Left ventricle myocardium inferior (tissue), 1 donor: ENCODE measurements around the gene CD63. TPM values are rescaled to one million over a fixed set of nuclear protein-coding genes. Genes with fewer than 3 reads are reported as not detected.

Experiments
- DNase-seq: peaks from one replicate; pipeline ENCODE4 v3.0.0-alpha.2; 2020
- H3K27ac ChIP-seq: fragments of 200-600 bp; replicated peaks from 2 replicates; pipeline ENCODE4 v1.8.0; 2021
- H3K27me3 ChIP-seq: fragments of 200-600 bp; 2 replicates; pipeline ENCODE4 v1.8.0; 2021; ENCODE audit warnings: low read depth
- H3K36me3 ChIP-seq: fragments of 200-600 bp; 2 replicates; pipeline ENCODE4 v1.8.0; 2021
- H3K4me1 ChIP-seq: fragments of 200-600 bp; 2 replicates; pipeline ENCODE4 v1.8.0; 2021
- H3K4me3 ChIP-seq: fragments of 200-600 bp; 2 replicates; pipeline ENCODE4 v1.8.0; 2021; ENCODE audit warnings: mild to moderate bottlenecking, moderate library complexity
- H3K9me3 ChIP-seq: fragments of 200-600 bp; replicated peaks from 2 replicates; pipeline ENCODE4 v1.8.0; 2021
- CTCF ChIP-seq: fragments of 200-600 bp; IDR thresholded peaks from 2 replicates; pipeline ENCODE4 v1.8.0; 2021; ENCODE audit warnings: antibody characterized with exemption, mild to moderate bottlenecking, borderline replicate concordance
- intact Hi-C: fragments of 100-400 bp; cut with micrococcal nuclease; formaldehyde crosslinking; loops from one replicate; pipeline ENCODE4 v1.11.0; 2022
- total RNA-seq: library from RNA; stranded (reverse); fragmentation: NEBNext Ultra II Directional; extraction: Animal tissue kit (Norgen Biotek cat#: 25700); gene quantifications from one replicate; pipeline ENCODE4 v1.2.1, GENCODE V29; 2021
- donor health status: DM: no; HTN: yes; CAD: no; lungs with severe emphysema.

Gene CD63
- total RNA-seq, 1 donor from 2014 or later = 705 TPM

- peak overlapping the region; percentile 97 for H3K27ac ChIP-seq
- intact Hi-C loops = no loop called here
- no peak for DNase-seq
- no peak for TF ChIP-seq CTCF
- H3K9me3 ChIP-seq = no peaks in the 10 kb centered on the region
- no peaks in the 10 kb centered on the region for H3K27me3 ChIP-seq
- H3K4me3 ChIP-seq = peak overlapping the region; percentile 0
- H3K36me3 ChIP-seq = peaks cover 14% of the 10 kb centered on the region
- peaks cover 91% of the 10 kb centered on the region for H3K4me1 ChIP-seq
Measured at GRCh38 chr12:55719371-55719770, 9.4 kb downstream of the CD63 start.

- TF ChIP-seq CTCF = no peak
- H3K27me3 ChIP-seq = no peaks in the 10 kb centered on the region
- H3K36me3 ChIP-seq = peaks cover 9% of the 10 kb centered on the region
- peaks cover 87% of the 10 kb centered on the region for H3K4me1 ChIP-seq
- intact Hi-C loops = no loop called here
- no peak for DNase-seq
- peak overlapping the region; percentile 97 for H3K27ac ChIP-seq
- H3K9me3 ChIP-seq = no peaks in the 10 kb centered on the region
- peak overlapping the region; percentile 78 for H3K4me3 ChIP-seq
Measured at GRCh38 chr12:55718624-55719275, 10.1 kb downstream of the CD63 start.

GRCh38 chr12:55718015-55718414 lies 10.8 kb downstream of the CD63 start:
- Histone ChIP-seq H3K27ac (peak overlapping the region; percentile 97), H3K36me3 (peaks cover 8% of the 10 kb centered on the region), H3K9me3 (no peaks in the 10 kb centered on the region), H3K4me1 (peaks cover 87% of the 10 kb centered on the region), H3K4me3 (peak overlapping the region; percentile 78), H3K27me3 (no peaks in the 10 kb centered on the region)
- TF ChIP-seq CTCF = no peak
- DNase-seq = no peak
- intact Hi-C loops = no loop called here

- peak overlapping the region; percentile 78 for H3K4me3 ChIP-seq
- peak overlapping the region; percentile 97 for H3K27ac ChIP-seq
- intact Hi-C loops = no loop called here
- H3K9me3 ChIP-seq = no peaks in the 10 kb centered on the region
- H3K36me3 ChIP-seq = peaks cover 1% of the 10 kb centered on the region
- no peak for DNase-seq
- peaks cover 92% of the 10 kb centered on the region for H3K4me1 ChIP-seq
- no peak for TF ChIP-seq CTCF
- no peaks in the 10 kb centered on the region for H3K27me3 ChIP-seq
Measured at GRCh38 chr12:55717011-55718007, 11.5 kb downstream of the CD63 start.

GRCh38 chr12:55716582-55716957 lies 12.2 kb downstream of the CD63 start:
- peaks cover 93% of the 10 kb centered on the region for H3K4me1 ChIP-seq
- intact Hi-C loops = no loop called here
- TF ChIP-seq CTCF = no peak

More at GRCh38 chr12:55716582-55716957, 12.2 kb downstream of the CD63 start:
- no peak for DNase-seq
- Histone ChIP-seq H3K36me3 (no peaks in the 10 kb centered on the region), H3K4me3 (peak overlapping the region; percentile 78), H3K27me3 (no peaks in the 10 kb centered on the region), H3K9me3 (no peaks in the 10 kb centered on the region), H3K27ac (peak overlapping the region; percentile 97)
